H1 (cell line): ENCODE measurements around the gene NGEF. TPM values are rescaled to one million over a fixed set of nuclear protein-coding genes. Genes with fewer than 3 reads are reported as not detected.

Experiments
- CTCF ChIA-PET: fragments of 300-600 bp; sonication (Branson Sonifier 250); formaldehyde crosslinking; loops from one replicate; lab custom pipeline; 2021; ENCODE audit not compliant: partially characterized antibody; lab: Charles Lee
- POLR2A ChIA-PET: fragments of 300-600 bp; sonication (Branson Sonifier 250); formaldehyde crosslinking; loops from one replicate; lab custom pipeline; 2021; ENCODE audit warnings: inconsistent platforms; ENCODE audit not compliant: partially characterized antibody; lab: Charles Lee
- DNase-seq, 2 experiments: peaks; one replicate each; pipeline versions ENCODE4 v3.0.0 to v3.0.0-alpha.2; 2010 to 2022; ENCODE audit warnings: low spot score in 2 of 2, low read depth in 1 of 2, mixed read lengths in 1 of 2
- FAIRE-seq: peaks from 2 replicates; lab custom pipeline; 2011; peaks lifted over from hg19 to GRCh38; lab: Jason Lieb, UNC
- H2AFZ ChIP-seq: 2 replicates; pipeline ENCODE4 v1.8.1; 2012; ENCODE audit warnings: low read length, inconsistent platforms
- H2AK5ac ChIP-seq: 2 replicates; pipeline ENCODE4 v1.6.1; 2013; ENCODE audit warnings: low read depth, low read length
- H2BK120ac ChIP-seq: replicated peaks from 2 replicates; pipeline ENCODE3; 2013; ENCODE audit warnings: low read depth, low read length, inconsistent platforms
- H2BK12ac ChIP-seq: 2 replicates; pipeline ENCODE4 v1.6.1; 2013; ENCODE audit warnings: low read depth, low read length
- H2BK15ac ChIP-seq: 2 replicates; pipeline ENCODE4 v1.6.1; 2013; ENCODE audit warnings: low read length
- H2BK20ac ChIP-seq: 2 replicates; pipeline ENCODE4 v1.6.1; 2013; ENCODE audit warnings: low read length
- H2BK5ac ChIP-seq: 2 replicates; pipeline ENCODE4 v1.6.1; 2013; ENCODE audit warnings: low read depth, low read length
- H3K14ac ChIP-seq: 2 replicates; pipeline ENCODE4 v1.6.1; 2013; ENCODE audit warnings: inconsistent platforms; ENCODE audit not compliant: insufficient read length
- H3K18ac ChIP-seq: 2 replicates; pipeline ENCODE4 v1.6.1; 2013; ENCODE audit warnings: low read length; ENCODE audit errors: extremely low read depth
- H3K23ac ChIP-seq: 2 replicates; pipeline ENCODE4 v1.6.1; 2013; ENCODE audit warnings: inconsistent platforms; ENCODE audit not compliant: insufficient read length
- H3K23me2 ChIP-seq: 2 replicates; pipeline ENCODE4 v1.6.1; 2013; ENCODE audit warnings: low read depth, low read length
- H3K27ac ChIP-seq: 2 replicates; pipeline ENCODE4 v1.6.1; 2011; ENCODE audit warnings: low read depth, low read length, inconsistent platforms
- H3K27me3 ChIP-seq, 4 experiments: replicated peaks in 1 of 4; 1 replicate in 1 of 4; 2 replicates in 3 of 4; pipeline versions ENCODE4 v1.6.1 to v1.8.1; 2011 to 2013; ENCODE audit warnings: low read length in 3 of 4, mild to moderate bottlenecking in 3 of 4, inconsistent platforms in 2 of 4, mixed read lengths in 2 of 4, moderate library complexity in 1 of 4; ENCODE audit not compliant: control insufficient read depth in 3 of 4, insufficient read depth in 3 of 4; ENCODE audit errors: extremely low read depth in 1 of 4
- H3K36me3 ChIP-seq, 4 experiments: 2 replicates each; pipeline versions ENCODE4 v1.6.1 to v1.8.1; 2011 to 2013; ENCODE audit warnings: mild to moderate bottlenecking in 4 of 4, low read length in 3 of 4, moderate library complexity in 2 of 4, control low read depth in 1 of 4, inconsistent platforms in 1 of 4; ENCODE audit not compliant: insufficient read depth in 4 of 4, control insufficient read depth in 2 of 4
- H3K4ac ChIP-seq: replicated peaks from 2 replicates; pipeline ENCODE3; 2013; ENCODE audit warnings: low read length, low read depth, mixed read lengths, inconsistent platforms; ENCODE audit not compliant: insufficient read length
- H3K4me1 ChIP-seq, 4 experiments: replicated peaks in 1 of 4; 1 replicate in 1 of 4; 2 replicates in 3 of 4; pipeline versions ENCODE4 v1.6.1 to v1.8.1; 2011 to 2013; ENCODE audit warnings: low read length in 3 of 4, inconsistent platforms in 2 of 4, mixed read lengths in 1 of 4; ENCODE audit not compliant: insufficient read depth in 4 of 4, control insufficient read depth in 3 of 4
- H3K4me2 ChIP-seq, 2 experiments: 2 replicates each; pipeline versions ENCODE4 v1.6.1 to v1.8.1; 2011 to 2013; ENCODE audit warnings: low read depth in 2 of 2, low read length in 2 of 2, control low read depth in 1 of 2, inconsistent platforms in 1 of 2, mild to moderate bottlenecking in 1 of 2; ENCODE audit not compliant: insufficient read depth in 1 of 2
- H3K4me3 ChIP-seq, 4 experiments: fragments of 200-600, 300-600 bp in 1 of 4; sonication (generic), shearing (Covaris generic), sonication (Bioruptor Twin) in 1 of 4; 2 replicates each; pipeline versions ENCODE4 v1.5.1 to v1.8.1; 2011 to 2016; ENCODE audit warnings: low read length in 4 of 4, low read depth in 3 of 4, control low read depth in 2 of 4, inconsistent platforms in 2 of 4, mild to moderate bottlenecking in 2 of 4, mixed read lengths in 1 of 4, moderate library complexity in 1 of 4; ENCODE audit not compliant: insufficient read depth in 2 of 4; ENCODE audit errors: extremely low read depth in 1 of 4
- H3K56ac ChIP-seq: replicated peaks from 2 replicates; pipeline ENCODE3; 2013; ENCODE audit warnings: low read depth, mild to moderate bottlenecking, mixed read lengths, low read length, inconsistent platforms; ENCODE audit not compliant: insufficient read length
- H3K79me1 ChIP-seq: 2 replicates; pipeline ENCODE4 v1.6.1; 2013; ENCODE audit warnings: low read depth, low read length, control low read depth
- H3K79me2 ChIP-seq, 2 experiments: 2 replicates each; pipeline versions ENCODE4 v1.6.1 to v1.8.1; 2012 to 2013; ENCODE audit warnings: low read length in 2 of 2, mild to moderate bottlenecking in 2 of 2, inconsistent platforms in 1 of 2; ENCODE audit not compliant: insufficient read depth in 2 of 2, control insufficient read depth in 1 of 2
- H3K9ac ChIP-seq, 4 experiments: replicated peaks in 1 of 4; 1 replicate in 1 of 4; 2 replicates in 3 of 4; pipeline versions ENCODE4 v1.6.1 to v1.8.1; 2011 to 2013; ENCODE audit warnings: low read depth in 3 of 4, low read length in 3 of 4, control low read depth in 2 of 4, mild to moderate bottlenecking in 2 of 4, moderate library complexity in 2 of 4, inconsistent platforms in 1 of 4; ENCODE audit errors: extremely low read depth in 1 of 4
- H3K9me3 ChIP-seq, 2 experiments: 2 replicates each; pipeline versions ENCODE4 v1.6.1 to v1.8.1; 2012 to 2013; ENCODE audit warnings: mild to moderate bottlenecking in 2 of 2, moderate library complexity in 2 of 2, control low read depth in 1 of 2, inconsistent platforms in 1 of 2, low read depth in 1 of 2, low read length in 1 of 2, mixed read lengths in 1 of 2; ENCODE audit not compliant: insufficient read depth in 2 of 2
- H4K20me1 ChIP-seq, 2 experiments: replicated peaks in 1 of 2; 2 replicates each; pipeline versions ENCODE3 to v1.8.1; 2011 to 2013; ENCODE audit warnings: inconsistent platforms in 2 of 2, low read length in 2 of 2, mild to moderate bottlenecking in 1 of 2; ENCODE audit not compliant: insufficient read depth in 2 of 2, control insufficient read depth in 1 of 2
- H4K5ac ChIP-seq: 2 replicates; pipeline ENCODE4 v1.6.1; 2013; ENCODE audit warnings: low read length, low read depth, mixed read lengths, inconsistent platforms; ENCODE audit not compliant: insufficient read length
- H4K8ac ChIP-seq: 2 replicates; pipeline ENCODE4 v1.8.0; 2013; ENCODE audit warnings: mild to moderate bottlenecking, moderate library complexity, low read length, inconsistent platforms; ENCODE audit not compliant: insufficient read depth; ENCODE audit errors: extremely low read depth
- H4K91ac ChIP-seq: replicated peaks from 2 replicates; pipeline ENCODE3; 2013; ENCODE audit warnings: low read length, mixed read lengths, inconsistent platforms; ENCODE audit not compliant: insufficient read length
- BRCA1 ChIP-seq: IDR thresholded peaks from 2 replicates; pipeline ENCODE4 v1.6.1; 2012; ENCODE audit warnings: low read depth, low read length, improper control_type of control experiment
- SP4 ChIP-seq: IDR thresholded peaks from 2 replicates; pipeline ENCODE4 v1.6.1; 2012; ENCODE audit warnings: low read length, inconsistent platforms
- TCF12 ChIP-seq: IDR thresholded peaks from 2 replicates; pipeline ENCODE4 v1.6.1; 2011; ENCODE audit warnings: low read depth, mild to moderate bottlenecking, low read length
- ZNF274 ChIP-seq: IDR thresholded peaks from 2 replicates; pipeline ENCODE4 v1.7.0; 2012; ENCODE audit warnings: low read length, borderline replicate concordance; ENCODE audit errors: extremely low read depth
- WGBS, 2 experiments: shearing (Covaris generic) in 1 of 2; methylation state at CpG; one replicate each; pipeline versions ENCODE4 v1.1.6 to v1.1.7; 2013 to 2015; ENCODE audit warnings: low lambda C conversion rate in 2 of 2, mixed read lengths in 2 of 2, inconsistent platforms in 1 of 2, low coverage in 1 of 2, missing lambda C conversion rate in 1 of 2; ENCODE audit not compliant: insufficient replicate concordance in 2 of 2, insufficient coverage in 1 of 2, insufficient read length in 1 of 2; ENCODE audit errors: extremely low coverage in 1 of 2, missing lambda C conversion rate in 1 of 2; 5-methylcytosine and 5-hydroxymethylcytosine counted together
- polyA plus RNA-seq, 7 experiments: library from polyadenylated mRNA; depleted of rRNA in 3 of 7; stranded (reverse) in 5 of 7; unstranded in 2 of 7; fragments of >200 nt in 5 of 7; fragments of 200-250 nt in 2 of 7; gene quantifications; 1 replicate in 5 of 7; 2 replicates in 1 of 7; 4 replicates in 1 of 7; pipeline versions ENCODE4 v1.2.1 to v1.2.3, GENCODE V29; 2011 to 2013; ENCODE audit warnings: missing spikeins in 2 of 7, mixed read lengths in 2 of 7
- total RNA-seq: library from RNA; stranded (reverse); fragmentation: NEBNext Ultra II Directional; extraction: Animal tissue kit (Norgen Biotek cat#: 25700); gene quantifications from 2 replicates; pipeline ENCODE4 v1.2.1, GENCODE V29; 2021

NGEF gene
- total and polyA plus RNA-seq, 2 of the 8 experiments (the other 6 are each of a cell fraction or from before 2014, with no cell fraction given) = 2.7 to 3.2 TPM

DNA sequence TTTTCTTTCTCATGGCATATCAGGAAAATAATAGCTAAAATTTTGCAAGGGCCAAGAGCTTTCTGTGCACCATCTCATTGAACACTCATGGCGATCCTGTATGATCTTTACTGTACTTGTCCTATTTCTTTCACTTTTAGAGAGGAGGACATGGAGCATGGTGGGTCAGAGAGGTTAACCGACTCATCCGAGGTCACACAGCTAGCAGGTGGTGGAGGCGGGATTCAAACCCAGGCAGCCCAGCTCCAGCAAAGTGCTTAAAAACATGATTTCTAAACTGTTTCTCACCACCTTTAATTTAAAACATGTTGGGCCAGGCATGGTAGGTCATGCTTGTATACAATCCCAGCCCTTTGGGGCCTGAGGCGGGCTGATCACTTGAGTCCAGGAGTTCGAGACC is 6.4 kb downstream of the NGEF start:
- no peak overlapping the region for H4K91ac ChIP-seq
- ChIA-PET POLR2A (no interaction called here), CTCF (interaction anchor here (0.5 to 1.8 kb wide), 11 partner anchors 10 to 371 kb away, joined by 3 to 10 read pairs (median 4); partner anchors contain the start of genes INPP5D and NEU2)
- 93% methylated on average over 6 of the region's 6 CpGs; no CpG with 5 or more reads in 1 of the 2 experiments for WGBS, 2 experiments
- H3K23ac ChIP-seq = no peak overlapping the region
- H4K8ac ChIP-seq = no peak overlapping the region
- H3K27ac ChIP-seq = no peak overlapping the region
- H2AFZ ChIP-seq = no peak overlapping the region
- H3K79me2 ChIP-seq = no peaks in the 10 kb centered on the region
- no peaks in the 10 kb centered on the region for H3K9me3 ChIP-seq
- no peak overlapping the region for H2BK15ac ChIP-seq
- no peak overlapping the region for H2BK20ac ChIP-seq
- no peak overlapping the region for H3K14ac ChIP-seq
- H3K56ac ChIP-seq = no peak overlapping the region
- H3K4me1 ChIP-seq = no peaks in the 10 kb centered on the region
- H4K20me1 ChIP-seq = no peaks in the 10 kb centered on the region
- H4K5ac ChIP-seq = no peak overlapping the region
- no peak overlapping the region for H3K4me2 ChIP-seq
- DNase-seq = no peak
- H3K27me3 ChIP-seq = no peaks in the 10 kb centered on the region
- H2BK12ac ChIP-seq = no peak overlapping the region
- no peak for FAIRE-seq
- H3K9ac ChIP-seq = no peak overlapping the region
- no peak overlapping the region for H3K18ac ChIP-seq
- no peak overlapping the region for H2BK5ac ChIP-seq
- H3K23me2 ChIP-seq = no peaks in the 10 kb centered on the region
- no peak overlapping the region for H3K4ac ChIP-seq
- H3K4me3 ChIP-seq = no peak overlapping the region
- no peak overlapping the region for H2AK5ac ChIP-seq
- H2BK120ac ChIP-seq = no peak overlapping the region
- no peaks in the 10 kb centered on the region for H3K36me3 ChIP-seq
- H3K79me1 ChIP-seq = no peaks in the 10 kb centered on the region
- TF ChIP-seq TCF12 (no peak), BRCA1 (no peak), SP4 (no peak), ZNF274 (no peak)
